ENCODE measurements around the gene BACE2. TPM values are rescaled to one million over a fixed set of nuclear protein-coding genes. Genes with fewer than 3 reads are reported as not detected.

The BACE2 gene
- polyA plus RNA-seq, 1 donor from 2014 or later: 0.32 TPM

- no peaks in the 10 kb centered on the region for H3K79me2 ChIP-seq (replicated peaks; ENCODE audit: insufficient read depth, low read length)
Measured at GRCh38 chr21:41175080-41175479, 7.1 kb downstream of the BACE2 start.

GRCh38 chr21:41176846-41177245 is 8.9 kb downstream of the BACE2 start:
- Histone ChIP-seq H3K27me3 (ENCODE audit: insufficient read depth, low read depth, low read length) (no peaks in the 10 kb centered on the region), H3K9me2 (ENCODE audit: insufficient read depth, low read length) (no peaks in the 10 kb centered on the region), H3K9ac (ENCODE audit: low read length) (no peak overlapping the region), H3K27ac (ENCODE audit: low read length) (no peak overlapping the region), H2AFZ (ENCODE audit: low read depth, low read length) (no peak overlapping the region), H3K4me3 (ENCODE audit: low read length) (no peak overlapping the region), H3K36me3 (ENCODE audit: insufficient read depth, low read length) (no peaks in the 10 kb centered on the region), H3K9me3 (ENCODE audit: low read length) (no peaks in the 10 kb centered on the region), H3K4me2 (ENCODE audit: low read length) (no peak overlapping the region), H3F3A (ENCODE audit: insufficient read depth, low read length, poor library complexity, severe bottlenecking) (no peaks in the 10 kb centered on the region), H4K20me1 (ENCODE audit: insufficient read depth) (no peaks in the 10 kb centered on the region), H3K79me2 (replicated peaks; ENCODE audit: insufficient read depth, low read length) (no peaks in the 10 kb centered on the region)
- no peak for TF ChIP-seq TAF1 (IDR thresholded peaks at IDR 0.05; ENCODE audit: low read depth)
- TF ChIP-seq EZH2 (IDR thresholded peaks at IDR 0.05; ENCODE audit: borderline replicate concordance, insufficient read depth, low read length, poor library complexity, severe bottlenecking): no peak
- TF ChIP-seq MXI1 (conservative IDR thresholded peaks at IDR 0.05; ENCODE audit: poor library complexity, severe bottlenecking): no peak
- TF ChIP-seq CTCF (IDR thresholded peaks at IDR 0.05; ENCODE audit: poor library complexity, severe bottlenecking): no peak
- TF ChIP-seq REST (IDR thresholded peaks at IDR 0.05; ENCODE audit: borderline replicate concordance): no peak
- no peak for TF ChIP-seq RAD21 (conservative IDR thresholded peaks at IDR 0.05)
- no peak for TF ChIP-seq POLR2AphosphoS5 (IDR thresholded peaks at IDR 0.05)

More at GRCh38 chr21:41175080-41175479, 7.1 kb downstream of the BACE2 start:
- H3K4me3 ChIP-seq (ENCODE audit: low read length): no peak overlapping the region
- no peaks in the 10 kb centered on the region for H3K9me2 ChIP-seq (ENCODE audit: insufficient read depth, low read length)
- no peaks in the 10 kb centered on the region for H3F3A ChIP-seq (ENCODE audit: insufficient read depth, low read length, poor library complexity, severe bottlenecking)
- H3K36me3 ChIP-seq (ENCODE audit: insufficient read depth, low read length): no peaks in the 10 kb centered on the region
- TF ChIP-seq SMC3 (conservative IDR thresholded peaks at IDR 0.05; ENCODE audit: poor library complexity): no peak
- no peak for TF ChIP-seq TAF1 (IDR thresholded peaks at IDR 0.05; ENCODE audit: low read depth)
- TF ChIP-seq EZH2 (IDR thresholded peaks at IDR 0.05; ENCODE audit: borderline replicate concordance, insufficient read depth, low read length, poor library complexity, severe bottlenecking): no peak
- TF ChIP-seq MXI1 (conservative IDR thresholded peaks at IDR 0.05; ENCODE audit: poor library complexity, severe bottlenecking): no peak
- TF ChIP-seq REST (IDR thresholded peaks at IDR 0.05; ENCODE audit: borderline replicate concordance): no peak
- no peak for TF ChIP-seq EP300 (conservative IDR thresholded peaks at IDR 0.05; ENCODE audit: poor library complexity, severe bottlenecking)
- TF ChIP-seq POLR2AphosphoS5 (IDR thresholded peaks at IDR 0.05): no peak
- no peak for TF ChIP-seq CTCF (IDR thresholded peaks at IDR 0.05; ENCODE audit: poor library complexity, severe bottlenecking)
- TF ChIP-seq RAD21 (conservative IDR thresholded peaks at IDR 0.05): no peak
- H3K9me3 ChIP-seq (ENCODE audit: low read length): no peaks in the 10 kb centered on the region
- H2AFZ ChIP-seq (ENCODE audit: low read depth, low read length): no peak overlapping the region
- no peaks in the 10 kb centered on the region for H4K20me1 ChIP-seq (ENCODE audit: insufficient read depth)
- H3K27me3 ChIP-seq (ENCODE audit: insufficient read depth, low read depth, low read length): peaks cover 5% of the 10 kb centered on the region
- H3K4me2 ChIP-seq (ENCODE audit: low read length): no peak overlapping the region
- no peak overlapping the region for H3K27ac ChIP-seq (ENCODE audit: low read length)
- H3K9ac ChIP-seq (ENCODE audit: low read length): no peak overlapping the region
